GM23338 (cell line): ENCODE measurements around the gene CHI3L1. TPM values are rescaled to one million over a fixed set of nuclear protein-coding genes. Genes with fewer than 3 reads are reported as not detected.

Source experiments
- ATAC-seq: fragments of 200-7000 bp; cut with Tn5 transposase; 3 replicates; pipeline ENCODE4 v1.9.1; 2020
- DNase-seq: peaks from one replicate; pipeline ENCODE4 v3.0.0-alpha.2; 2015; ENCODE audit warnings: low spot score
- H2AFZ ChIP-seq: fragments of 200-600 bp; sonication (generic); 2 replicates; pipeline ENCODE4 v1.8.0; 2016; ENCODE audit warnings: antibody characterized with exemption, mild to moderate bottlenecking, moderate library complexity
- H3F3A ChIP-seq: fragments of 200-600 bp; sonication (generic); replicated peaks from 2 replicates; pipeline ENCODE4 v1.8.0; 2017; ENCODE audit warnings: antibody characterized with exemption, mixed run types, low read depth
- H3K27ac ChIP-seq: fragments of 200-600 bp; sonication (generic); 2 replicates; pipeline ENCODE4 v1.6.1; 2016; ENCODE audit warnings: low read depth
- H3K27me3 ChIP-seq: fragments of 200-600 bp; sonication (generic); 2 replicates; pipeline ENCODE4 v1.8.0; 2016; ENCODE audit warnings: mild to moderate bottlenecking, mixed run types, moderate library complexity; ENCODE audit not compliant: insufficient read depth
- H3K36me3 ChIP-seq: fragments of 200-600 bp; sonication (generic); 2 replicates; pipeline ENCODE4 v1.8.0; 2016; ENCODE audit warnings: mild to moderate bottlenecking; ENCODE audit not compliant: insufficient read depth
- H3K4me1 ChIP-seq: fragments of 200-600 bp; sonication (generic); 2 replicates; pipeline ENCODE4 v1.8.0; 2016; ENCODE audit warnings: mild to moderate bottlenecking, moderate library complexity; ENCODE audit not compliant: insufficient read depth
- H3K4me2 ChIP-seq: fragments of 200-600 bp; sonication (generic); 2 replicates; pipeline ENCODE4 v1.7.1; 2017; ENCODE audit warnings: mixed run types
- H3K4me3 ChIP-seq: fragments of 200-600 bp; sonication (generic); 2 replicates; pipeline ENCODE4 v1.6.1; 2016; ENCODE audit warnings: mixed run types
- H3K79me2 ChIP-seq: fragments of 200-600 bp; sonication (generic); replicated peaks from 2 replicates; pipeline ENCODE4 v1.8.0; 2017; ENCODE audit warnings: mild to moderate bottlenecking; ENCODE audit not compliant: insufficient read depth
- H3K9me2 ChIP-seq: fragments of 200-600 bp; sonication (generic); 2 replicates; pipeline ENCODE4 v1.8.0; 2017; ENCODE audit not compliant: insufficient read depth
- H4K20me1 ChIP-seq: fragments of 200-600 bp; sonication (generic); replicated peaks from 2 replicates; pipeline ENCODE4 v1.8.0; 2017; ENCODE audit warnings: mild to moderate bottlenecking; ENCODE audit not compliant: insufficient read depth
- H3K27ac Mint-ChIP-seq: 2 replicates; pipeline ENCODE4 v1.8.0; 2020; ENCODE audit warnings: inconsistent platforms, mild to moderate bottlenecking, moderate library complexity, mixed read lengths
- H3K27me3 Mint-ChIP-seq: 3 replicates; pipeline ENCODE4 v1.8.0; 2022; ENCODE audit warnings: low read depth, mild to moderate bottlenecking, moderate library complexity, mixed read lengths, inconsistent platforms; ENCODE audit not compliant: insufficient read depth, poor library complexity
- H3K36me3 Mint-ChIP-seq: 3 replicates; pipeline ENCODE4 v1.8.0; 2021; ENCODE audit warnings: low read depth, mild to moderate bottlenecking, inconsistent platforms, moderate library complexity, mixed read lengths
- H3K4me1 Mint-ChIP-seq: 3 replicates; pipeline ENCODE4 v1.8.0; 2020; ENCODE audit warnings: mild to moderate bottlenecking, inconsistent platforms, mixed read lengths
- H3K4me3 Mint-ChIP-seq: 3 replicates; pipeline ENCODE4 v1.8.0; 2021; ENCODE audit warnings: moderate library complexity, mild to moderate bottlenecking, inconsistent platforms, mixed read lengths
- H3K9me3 Mint-ChIP-seq: 3 replicates; pipeline ENCODE4 v1.8.0; 2020; ENCODE audit warnings: moderate library complexity, mild to moderate bottlenecking, inconsistent platforms, mixed read lengths
- CREB1 ChIP-seq: fragments of 250-450 bp; sonication (Bioruptor Pico); IDR thresholded peaks from 2 replicates; pipeline ENCODE4 v1.5.0; 2020; ENCODE audit warnings: low read depth, mild to moderate bottlenecking, moderate library complexity
- ETS1 ChIP-seq: IDR thresholded peaks from 2 replicates; pipeline ENCODE4 v1.6.1; 2016; ENCODE audit warnings: antibody characterized with exemption
- EZH2 ChIP-seq: fragments of 200-600 bp; sonication (generic); IDR thresholded peaks from one replicate; pipeline ENCODE4 v1.8.0; 2017; ENCODE audit warnings: antibody characterized with exemption, mild to moderate bottlenecking, low read depth; ENCODE audit not compliant: unreplicated experiment
- EZH2phosphoT487 ChIP-seq: fragments of 200-600 bp; sonication (generic); IDR thresholded peaks from one replicate; pipeline ENCODE4 v1.8.1; 2018; ENCODE audit warnings: antibody characterized with exemption; ENCODE audit not compliant: unreplicated experiment
- JUNB ChIP-seq: IDR thresholded peaks from one replicate; pipeline ENCODE4 v1.6.1; 2016; ENCODE audit warnings: antibody characterized with exemption; ENCODE audit not compliant: unreplicated experiment
- NANOG ChIP-seq: IDR thresholded peaks from 2 replicates; pipeline ENCODE4 v1.6.1; 2016; ENCODE audit warnings: antibody characterized with exemption, borderline replicate concordance
- POLR2AphosphoS5 ChIP-seq: IDR thresholded peaks from 2 replicates; pipeline ENCODE4 v1.6.1; 2016; ENCODE audit warnings: antibody characterized with exemption, low read depth
- STAT1 ChIP-seq: IDR thresholded peaks from one replicate; pipeline ENCODE4 v1.6.1; 2016; ENCODE audit warnings: antibody characterized with exemption; ENCODE audit not compliant: unreplicated experiment
- ZNF114 ChIP-seq: fragments of 250-450 bp; sonication (Bioruptor Pico); IDR thresholded peaks from 2 replicates; pipeline ENCODE4 v1.5.0; 2020; ENCODE audit warnings: mild to moderate bottlenecking, moderate library complexity
- ZNF331 ChIP-seq: fragments of 250-450 bp; sonication (Bioruptor Pico); IDR thresholded peaks from 2 replicates; pipeline ENCODE4 v1.5.0; 2020; ENCODE audit warnings: low read depth, mild to moderate bottlenecking, moderate library complexity
- ZNF462 ChIP-seq: fragments of 250-450 bp; sonication (Bioruptor Pico); IDR thresholded peaks from 2 replicates; pipeline ENCODE4 v1.5.0; 2020; ENCODE audit warnings: mild to moderate bottlenecking, moderate library complexity
- polyA plus RNA-seq: library from polyadenylated mRNA; unstranded; fragments of >200 nt; fragmentation: Nextera tagmentation; extraction: Ambion mirVana; gene quantifications from 2 replicates; pipeline ENCODE4 v1.2.1, GENCODE V29; 2016
- total RNA-seq: library from RNA; depleted of rRNA; stranded (reverse); fragments of >200 nt; shearing (Covaris generic); gene quantifications from 2 replicates; pipeline ENCODE4 v1.2.3, GENCODE V29; 2014
- TF ChIP-seq, protein P1 (sequence below): IDR thresholded peaks from one replicate; pipeline ENCODE4 v1.6.1; 2018; ENCODE audit warnings: antibody characterized with exemption; ENCODE audit not compliant: unreplicated experiment
- TF ChIP-seq, protein P2 (sequence below), 2 experiments: fragments of 200-600 bp in 1 of 2; sonication (generic) in 1 of 2; conservative IDR thresholded peaks; 2 replicates each; pipeline versions ENCODE4 v1.5.1 to v1.6.1; 2016 to 2017; ENCODE audit warnings: antibody characterized with exemption in 2 of 2, low read depth in 2 of 2, mild to moderate bottlenecking in 2 of 2, moderate library complexity in 1 of 2

The CHI3L1 gene
- total and polyA plus RNA-seq, 2 experiments from 2014 or later, result 0.76 TPM; not detected in 1

DNA sequence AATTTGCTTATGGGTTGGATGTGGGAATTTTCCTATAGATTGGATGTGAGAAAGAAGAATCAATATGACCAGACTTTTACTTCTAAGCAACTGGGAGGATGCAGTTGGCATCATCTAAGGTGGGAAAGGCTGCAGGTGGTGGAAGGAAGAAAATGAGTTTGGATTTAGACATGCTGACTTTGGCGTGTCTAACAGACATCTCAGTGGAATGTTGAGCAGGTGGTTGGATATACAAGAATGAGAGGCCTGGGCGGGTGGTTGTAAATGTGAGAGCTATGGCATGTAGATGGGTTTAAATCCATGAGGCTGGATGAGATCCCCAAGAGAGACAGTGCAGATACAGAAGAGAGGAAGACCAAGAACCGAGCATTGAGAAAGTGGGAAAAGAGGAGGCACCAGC, 48.4 kb downstream of the CHI3L1 start:
- Mint-ChIP-seq H3K9me3 (no peaks in the 10 kb centered on the region), H3K4me1 (peaks cover 12% of the 10 kb centered on the region; the same call in 2 of the 3 replicates), H3K27me3 (peaks cover 10% of the 10 kb centered on the region), H3K4me3 (no peak overlapping the region), H3K27ac (no peak overlapping the region), H3K36me3 (no peaks in the 10 kb centered on the region)
- Histone ChIP-seq H4K20me1 (no peaks in the 10 kb centered on the region), H3K27ac (no peak overlapping the region), H3K9me2 (no peaks in the 10 kb centered on the region), H3K4me1 (peaks cover 13% of the 10 kb centered on the region), H3K4me3 (no peak overlapping the region), H3K79me2 (no peaks in the 10 kb centered on the region), H3F3A (no peaks in the 10 kb centered on the region), H2AFZ (no peak overlapping the region), H3K4me2 (no peak overlapping the region), H3K27me3 (no peaks in the 10 kb centered on the region), H3K36me3 (no peaks in the 10 kb centered on the region)
- TF ChIP-seq CREB1 (CRISPR knock-in tag) (no peak), JUNB (no peak), EZH2 (no peak), ZNF331 (CRISPR knock-in tag) (no peak), ZNF114 (no peak), NANOG (no peak), STAT1 (no peak), ETS1 (no peak), ZNF462 (no peak), EZH2phosphoT487 (no peak), POLR2AphosphoS5 (no peak)
- TF ChIP-seq, protein P1, sequence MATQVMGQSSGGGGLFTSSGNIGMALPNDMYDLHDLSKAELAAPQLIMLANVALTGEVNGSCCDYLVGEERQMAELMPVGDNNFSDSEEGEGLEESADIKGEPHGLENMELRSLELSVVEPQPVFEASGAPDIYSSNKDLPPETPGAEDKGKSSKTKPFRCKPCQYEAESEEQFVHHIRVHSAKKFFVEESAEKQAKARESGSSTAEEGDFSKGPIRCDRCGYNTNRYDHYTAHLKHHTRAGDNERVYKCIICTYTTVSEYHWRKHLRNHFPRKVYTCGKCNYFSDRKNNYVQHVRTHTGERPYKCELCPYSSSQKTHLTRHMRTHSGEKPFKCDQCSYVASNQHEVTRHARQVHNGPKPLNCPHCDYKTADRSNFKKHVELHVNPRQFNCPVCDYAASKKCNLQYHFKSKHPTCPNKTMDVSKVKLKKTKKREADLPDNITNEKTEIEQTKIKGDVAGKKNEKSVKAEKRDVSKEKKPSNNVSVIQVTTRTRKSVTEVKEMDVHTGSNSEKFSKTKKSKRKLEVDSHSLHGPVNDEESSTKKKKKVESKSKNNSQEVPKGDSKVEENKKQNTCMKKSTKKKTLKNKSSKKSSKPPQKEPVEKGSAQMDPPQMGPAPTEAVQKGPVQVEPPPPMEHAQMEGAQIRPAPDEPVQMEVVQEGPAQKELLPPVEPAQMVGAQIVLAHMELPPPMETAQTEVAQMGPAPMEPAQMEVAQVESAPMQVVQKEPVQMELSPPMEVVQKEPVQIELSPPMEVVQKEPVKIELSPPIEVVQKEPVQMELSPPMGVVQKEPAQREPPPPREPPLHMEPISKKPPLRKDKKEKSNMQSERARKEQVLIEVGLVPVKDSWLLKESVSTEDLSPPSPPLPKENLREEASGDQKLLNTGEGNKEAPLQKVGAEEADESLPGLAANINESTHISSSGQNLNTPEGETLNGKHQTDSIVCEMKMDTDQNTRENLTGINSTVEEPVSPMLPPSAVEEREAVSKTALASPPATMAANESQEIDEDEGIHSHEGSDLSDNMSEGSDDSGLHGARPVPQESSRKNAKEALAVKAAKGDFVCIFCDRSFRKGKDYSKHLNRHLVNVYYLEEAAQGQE, result no peak
- TF ChIP-seq, protein P2, sequence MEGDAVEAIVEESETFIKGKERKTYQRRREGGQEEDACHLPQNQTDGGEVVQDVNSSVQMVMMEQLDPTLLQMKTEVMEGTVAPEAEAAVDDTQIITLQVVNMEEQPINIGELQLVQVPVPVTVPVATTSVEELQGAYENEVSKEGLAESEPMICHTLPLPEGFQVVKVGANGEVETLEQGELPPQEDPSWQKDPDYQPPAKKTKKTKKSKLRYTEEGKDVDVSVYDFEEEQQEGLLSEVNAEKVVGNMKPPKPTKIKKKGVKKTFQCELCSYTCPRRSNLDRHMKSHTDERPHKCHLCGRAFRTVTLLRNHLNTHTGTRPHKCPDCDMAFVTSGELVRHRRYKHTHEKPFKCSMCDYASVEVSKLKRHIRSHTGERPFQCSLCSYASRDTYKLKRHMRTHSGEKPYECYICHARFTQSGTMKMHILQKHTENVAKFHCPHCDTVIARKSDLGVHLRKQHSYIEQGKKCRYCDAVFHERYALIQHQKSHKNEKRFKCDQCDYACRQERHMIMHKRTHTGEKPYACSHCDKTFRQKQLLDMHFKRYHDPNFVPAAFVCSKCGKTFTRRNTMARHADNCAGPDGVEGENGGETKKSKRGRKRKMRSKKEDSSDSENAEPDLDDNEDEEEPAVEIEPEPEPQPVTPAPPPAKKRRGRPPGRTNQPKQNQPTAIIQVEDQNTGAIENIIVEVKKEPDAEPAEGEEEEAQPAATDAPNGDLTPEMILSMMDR (conservative IDR thresholded peaks at IDR 0.05; ENCODE audit: low read depth in 2 of 2), result no peak
- DNase-seq (no peak), ATAC-seq (no peak)
